A549 (cell line): ENCODE measurements around the gene MRFAP1. TPM values are rescaled to one million over a fixed set of nuclear protein-coding genes. Genes with fewer than 3 reads are reported as not detected.
A peak's percentile ranks its signal among the peaks of the same experiment; 100 is the strongest.
"Not testable (repeated sequence)": the region's sequence is repeated elsewhere in the genome, so short reads cannot be mapped to it uniquely, and the experiment has no call there.

ENCODE experiments used
- ATAC-seq, 2 experiments: fragments of 200-7000 bp in 1 of 2; fragments of >200 bp in 1 of 2; cut with Nextera tagmentation in 1 of 2; cut with Tn5 transposase in 1 of 2; 3 replicates each; pipeline versions ENCODE4 v1.8.0 to v1.9.1; 2018 to 2020; ENCODE audit warnings: mild to moderate bottlenecking in 1 of 2, moderate library complexity in 1 of 2
- CTCF ChIA-PET: fragments of 300-600 bp; sonication (Branson Sonifier 250); formaldehyde crosslinking; extraction: SDS; loops from one replicate; lab custom pipeline; 2021; ENCODE audit warnings: antibody characterized with exemption, inconsistent platforms; lab: Yijun Ruan, JAX
- POLR2A ChIA-PET: fragments of 350-600 bp; formaldehyde crosslinking; extraction: SDS; loops from one replicate; lab custom pipeline; 2021; ENCODE audit warnings: antibody characterized with exemption, inconsistent platforms; lab: Yijun Ruan, JAX
- DNase-seq, 2 experiments: peaks; one replicate each; pipeline versions ENCODE4 v3.0.0 to v3.0.0-alpha.2; 2011 to 2016; ENCODE audit warnings: low read depth in 1 of 2, low spot score in 1 of 2
- FAIRE-seq: peaks from 2 replicates; lab custom pipeline; 2011; peaks lifted over from hg19 to GRCh38; lab: Jason Lieb, UNC
- H3K27ac ChIP-seq, 2 experiments: fragments of >200 bp; sonication (Bioruptor Twin); formaldehyde crosslinking; 3 replicates each; pipeline ENCODE4 v1.5.1; 2016 to 2017
- H3K4me1 ChIP-seq: fragments of >200 bp; sonication (Bioruptor Twin); formaldehyde crosslinking; 3 replicates; pipeline ENCODE4 v1.6.1; 2016
- H3K4me2 ChIP-seq: fragments of >200 bp; sonication (Bioruptor Twin); formaldehyde crosslinking; 3 replicates; pipeline ENCODE4 v1.6.1; 2016
- H3K4me3 ChIP-seq: fragments of >200 bp; sonication (Bioruptor Twin); formaldehyde crosslinking; 3 replicates; pipeline ENCODE4 v1.5.1; 2016
- H3K9me3 ChIP-seq: fragments of >200 bp; sonication (Bioruptor Twin); formaldehyde crosslinking; 3 replicates; pipeline ENCODE4 v1.6.1; 2016
- CBX8 ChIP-seq: fragments of 200-600 bp; sonication (generic); IDR thresholded peaks from 2 replicates; pipeline ENCODE4 v1.6.1; 2016
- CEBPB ChIP-seq, 2 experiments: fragments of >200 bp in 1 of 2; sonication (Bioruptor Twin) in 1 of 2; formaldehyde crosslinking in 1 of 2; IDR thresholded peaks; 2 replicates each; pipeline ENCODE4 v1.6.1; 2012 to 2016
- CHD4 ChIP-seq: fragments of 200-600 bp; sonication (generic); IDR thresholded peaks from 2 replicates; pipeline ENCODE4 v1.6.1; 2016; ENCODE audit warnings: antibody characterized with exemption, mild to moderate bottlenecking, borderline replicate concordance
- EHMT2 ChIP-seq: fragments of 200-600 bp; sonication (generic); IDR thresholded peaks from 2 replicates; pipeline ENCODE4 v1.6.1; 2016; ENCODE audit warnings: antibody characterized with exemption, low read depth, mild to moderate bottlenecking, moderate library complexity
- FOSB ChIP-seq: fragments of 250-450 bp; sonication (Bioruptor Pico); IDR thresholded peaks from 2 replicates; pipeline ENCODE4 v1.5.0; 2020; ENCODE audit warnings: mild to moderate bottlenecking, moderate library complexity
- FOSL2 ChIP-seq, 2 experiments: fragments of 450-650 bp in 1 of 2; fragments of >200 bp in 1 of 2; sonication (Bioruptor Twin) in 1 of 2; formaldehyde crosslinking; IDR thresholded peaks; 2 replicates each; pipeline versions ENCODE4 v1.5.0 to v1.6.1; 2016 to 2020; ENCODE audit warnings: mild to moderate bottlenecking in 1 of 2, moderate library complexity in 1 of 2
- NPAS2 ChIP-seq: fragments of 250-450 bp; sonication (Bioruptor Pico); IDR thresholded peaks from 2 replicates; pipeline ENCODE4 v1.8.0; 2022; ENCODE audit warnings: mild to moderate bottlenecking, moderate library complexity, borderline replicate concordance
- PHF8 ChIP-seq: fragments of 200-600 bp; sonication (generic); IDR thresholded peaks from 2 replicates; pipeline ENCODE4 v1.6.1; 2016; ENCODE audit warnings: low read depth, mild to moderate bottlenecking, antibody characterized with exemption, moderate library complexity, borderline replicate concordance
- POLR2A ChIP-seq: IDR thresholded peaks from 2 replicates; pipeline ENCODE4 v1.6.1; 2012; ENCODE audit warnings: mild to moderate bottlenecking, low read length
- POLR2AphosphoS2 ChIP-seq: conservative IDR thresholded peaks from 2 replicates; pipeline ENCODE4 v1.6.1; 2012; ENCODE audit warnings: low read length, improper control_type of control experiment, inconsistent platforms
- RARB ChIP-seq: fragments of 250-450 bp; sonication (Bioruptor Pico); IDR thresholded peaks from 2 replicates; pipeline ENCODE4 v1.8.0; 2021; ENCODE audit warnings: mild to moderate bottlenecking, moderate library complexity
- RCOR1 ChIP-seq: fragments of 150-350 bp; IDR thresholded peaks from 2 replicates; pipeline ENCODE4 v1.6.1; 2014; ENCODE audit warnings: antibody characterized with exemption, low read length, low read depth
- REST ChIP-seq: fragments of 200-600 bp; sonication (generic); IDR thresholded peaks from 2 replicates; pipeline ENCODE4 v1.6.1; 2016; ENCODE audit warnings: antibody characterized with exemption, mild to moderate bottlenecking, moderate library complexity
- RFX5 ChIP-seq: fragments of 450-650 bp; IDR thresholded peaks from 2 replicates; pipeline ENCODE4 v1.7.1; 2014; ENCODE audit warnings: antibody characterized with exemption, mild to moderate bottlenecking, moderate library complexity
- SMC3 ChIP-seq: fragments of >200 bp; sonication (Bioruptor Twin); formaldehyde crosslinking; IDR thresholded peaks from 3 replicates; pipeline ENCODE4 v1.6.1; 2018; ENCODE audit warnings: inconsistent platforms
- TP53 ChIP-seq: fragments of 250-450 bp; sonication (Bioruptor Pico); IDR thresholded peaks from 2 replicates; pipeline ENCODE4 v1.5.0; 2021; ENCODE audit warnings: mild to moderate bottlenecking, moderate library complexity
- ZC3H11A ChIP-seq: fragments of 450-650 bp; IDR thresholded peaks from 2 replicates; pipeline ENCODE4 v1.6.1; 2014; ENCODE audit warnings: antibody characterized with exemption, mild to moderate bottlenecking
- WGBS: methylation state at CpG from one replicate; pipeline ENCODE4 v1.1.6; 2017; ENCODE audit errors: missing lambda C conversion rate; 5-methylcytosine and 5-hydroxymethylcytosine counted together
- polyA plus RNA-seq, 4 experiments: library from polyadenylated mRNA; depleted of rRNA in 3 of 4; stranded (reverse); fragments of >200 nt; fragmentation: RNase III in 1 of 4; extraction: RNeasy Plus Mini Kit Qiagen cat#74134 plus additional on column Dnase treatment in 1 of 4; gene quantifications; 2 replicates in 3 of 4; 3 replicates in 1 of 4; pipeline ENCODE4 v1.2.3, GENCODE V29; 2011 to 2017
- TF ChIP-seq, protein P1 (sequence below): fragments of >200 bp; sonication (Bioruptor Twin); formaldehyde crosslinking; IDR thresholded peaks from 2 replicates; pipeline ENCODE4 v1.6.1; 2016
- TF ChIP-seq, protein P2 (sequence below): IDR thresholded peaks from 2 replicates; pipeline ENCODE4 v1.6.1; 2012

Gene MRFAP1
- polyA plus RNA-seq, 2 of the 4 experiments (the other 2 are of a cell fraction) = 272 to 304 TPM

DNA sequence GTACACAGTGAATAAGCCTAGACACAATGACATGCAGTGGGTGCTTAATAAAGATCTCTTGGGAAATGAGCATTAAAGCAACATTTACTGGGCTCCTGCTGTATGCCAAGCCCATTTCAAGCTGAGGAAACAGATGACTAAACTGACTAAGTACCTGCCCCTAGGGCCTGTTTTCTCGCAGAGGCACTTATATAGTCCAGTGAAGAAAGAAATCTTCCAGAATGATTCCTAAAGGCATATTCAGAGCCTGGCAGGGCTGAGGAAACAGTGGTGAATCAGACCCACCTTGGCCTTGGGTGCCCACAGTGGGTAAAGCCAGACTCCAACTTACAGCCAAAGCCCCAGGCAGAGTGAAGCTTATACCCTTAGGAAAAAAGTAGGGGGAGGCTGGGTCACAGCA lies 31.2 kb downstream of the MRFAP1 start:
- DNase-seq (no peak), ATAC-seq (no peak), FAIRE-seq (no peak)
- Histone ChIP-seq H3K4me2 (no peak overlapping the region), H3K27ac (no peak overlapping the region), H3K4me1 (peaks cover 23% of the 10 kb centered on the region), H3K9me3 (no peaks in the 10 kb centered on the region), H3K4me3 (no peak overlapping the region)
- ChIA-PET POLR2A (no interaction called here), CTCF (no interaction called here)
- TF ChIP-seq, protein P1, sequence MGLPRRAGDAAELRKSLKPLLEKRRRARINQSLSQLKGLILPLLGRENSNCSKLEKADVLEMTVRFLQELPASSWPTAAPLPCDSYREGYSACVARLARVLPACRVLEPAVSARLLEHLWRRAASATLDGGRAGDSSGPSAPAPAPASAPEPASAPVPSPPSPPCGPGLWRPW = no peak
- no peak for TF ChIP-seq RFX5
- TF ChIP-seq CHD4 = no peak
- no peak for TF ChIP-seq RARB (CRISPR knock-in tag)
- no peak for TF ChIP-seq NPAS2
- TF ChIP-seq TP53 (CRISPR knock-in tag) = no peak
- no peak for TF ChIP-seq POLR2A
- WGBS = 93% methylated on average over 1 of the region's 1 CpG

GRCh38 chr4:6672131-6672530 lies 31.6 kb downstream of the MRFAP1 start:
- Histone ChIP-seq H3K27ac (no peak overlapping the region; a peak in 1 of 6 replicates), H3K4me3 (no peak overlapping the region)
- CTCF ChIA-PET = no interaction called here

GRCh38 chr4:6672541-6673190 lies 32.2 kb downstream of the MRFAP1 start:
- CTCF ChIA-PET = interaction anchor here (1.1 kb wide), 1 partner anchor 11 kb away, joined by 3 read pairs; no protein-coding TSS in a partner anchor
- 95% methylated on average over 4 of the region's 34 CpGs for WGBS
- POLR2A ChIA-PET = interaction anchor here (1.0 to 2.5 kb wide), 8 partner anchors 8 to 98 kb away, joined by 4 to 14 read pairs (median 6); partner anchors contain the start of genes MAN2B2, MRFAP1 and MRFAP1L1
- FAIRE-seq, H3K9me3 ChIP-seq, DNase-seq, ATAC-seq: not testable (repeated sequence)
- Histone ChIP-seq H3K4me2 (peak overlapping the region; percentile 99), H3K4me1 (peaks cover 24% of the 10 kb centered on the region), H3K4me3 (peak overlapping the region; percentile 85; the same call in 1 of the 3 replicates), H3K27ac (peak overlapping the region; percentile 45 to 91; a peak in 4 of 6 replicates)

More at GRCh38 chr4:6672131-6672530, 31.6 kb downstream of the MRFAP1 start:
- DNase-seq (no peak), FAIRE-seq (no peak), ATAC-seq (no peak)
- Histone ChIP-seq H3K4me2 (no peak overlapping the region), H3K9me3 (no peaks in the 10 kb centered on the region), H3K4me1 (peaks cover 24% of the 10 kb centered on the region)
- TF ChIP-seq CEBPB (IDR thresholded peaks at IDR 0.05) (no peak), POLR2AphosphoS2 (no peak), FOSB (CRISPR knock-in tag) (no peak), RCOR1 (no peak), EHMT2 (no peak), ZC3H11A (no peak), CBX8 (no peak), FOSL2 (IDR thresholded peaks at IDR 0.05) (no peak), FOSL2 (CRISPR knock-in tag; IDR thresholded peaks at IDR 0.05) (no peak), SMC3 (no peak)
- TF ChIP-seq, protein P2, sequence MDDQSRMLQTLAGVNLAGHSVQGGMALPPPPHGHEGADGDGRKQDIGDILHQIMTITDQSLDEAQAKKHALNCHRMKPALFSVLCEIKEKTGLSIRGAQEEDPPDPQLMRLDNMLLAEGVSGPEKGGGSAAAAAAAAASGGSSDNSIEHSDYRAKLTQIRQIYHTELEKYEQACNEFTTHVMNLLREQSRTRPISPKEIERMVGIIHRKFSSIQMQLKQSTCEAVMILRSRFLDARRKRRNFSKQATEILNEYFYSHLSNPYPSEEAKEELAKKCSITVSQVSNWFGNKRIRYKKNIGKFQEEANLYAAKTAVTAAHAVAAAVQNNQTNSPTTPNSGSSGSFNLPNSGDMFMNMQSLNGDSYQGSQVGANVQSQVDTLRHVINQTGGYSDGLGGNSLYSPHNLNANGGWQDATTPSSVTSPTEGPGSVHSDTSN = no peak
- TF ChIP-seq, protein P1 = no peak
- 96% methylated on average over 19 of the region's 19 CpGs for WGBS
- POLR2A ChIA-PET = interaction anchor here (2.1 kb wide), 1 partner anchor 37 kb away, joined by 11 read pairs; the partner anchor contains the start of gene MRFAP1L1

DNA sequence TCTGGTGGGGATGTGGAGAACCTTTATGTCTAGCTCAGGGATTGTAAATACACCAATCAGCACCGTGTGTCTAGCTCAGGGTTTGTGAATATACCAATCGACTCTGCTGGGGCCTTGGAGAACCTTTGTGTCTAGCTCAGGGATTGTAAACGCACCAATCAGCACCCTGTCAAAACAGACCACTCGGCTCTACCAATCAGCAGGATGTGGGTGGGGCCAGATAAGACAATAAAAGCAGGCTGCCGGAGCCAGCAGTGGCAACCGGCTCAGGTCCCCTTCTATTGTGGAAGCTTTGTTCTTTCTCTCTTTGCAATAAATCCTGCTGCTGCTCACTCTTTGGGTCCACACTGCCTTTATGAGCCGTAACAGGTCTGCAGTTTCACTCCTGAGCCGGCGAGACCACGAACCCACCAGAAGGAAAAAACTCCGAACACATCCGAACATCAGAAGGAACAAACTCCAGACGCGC lies 32.7 kb downstream of the MRFAP1 start:
- CTCF ChIA-PET = interaction anchor here (0.6 to 1.1 kb wide), 3 partner anchors 11 to 20 kb away, joined by 3 to 5 read pairs (median 3); no protein-coding TSS in a partner anchor

More for the DNA sequence above, 32.7 kb downstream of the MRFAP1 start:
- Histone ChIP-seq H3K4me3 (peak overlapping the region; percentile 85), H3K4me2 (peak overlapping the region; percentile 99), H3K27ac (peak overlapping the region; percentile 88 to 91), H3K4me1 (peaks cover 24% of the 10 kb centered on the region)
- 15% methylated on average over 10 of the region's 14 CpGs for WGBS
- ATAC-seq = peak in 1 of 2 experiments; percentile 59; a peak in 3 of 6 replicates
- FAIRE-seq, DNase-seq, H3K9me3 ChIP-seq: not testable (repeated sequence)
- POLR2A ChIA-PET = interaction anchor here (0.9 to 2.5 kb wide), 10 partner anchors 8 to 98 kb away, joined by 3 to 14 read pairs (median 6); partner anchors contain the start of genes BLOC1S4, MAN2B2, MRFAP1 and MRFAP1L1
- TF ChIP-seq PHF8 (peak; percentile 80; the same call in 1 of the 2 replicates), REST (peak; percentile 32; the same call in 1 of the 2 replicates)
